HFFc6 (cell line): ENCODE data around the gene CENPO. TPM values are rescaled to one million over a fixed set of nuclear protein-coding genes. Genes with fewer than 3 reads are reported as not detected.

Source experiments
- DNase-seq: peaks from one replicate; pipeline ENCODE4 v3.0.0-alpha.2; 2018
- H3K27ac Mint-ChIP-seq: 2 replicates; pipeline ENCODE4 v1.8.0; 2020; ENCODE audit warnings: mild to moderate bottlenecking, mixed read lengths
- H3K27me3 Mint-ChIP-seq: 2 replicates; pipeline ENCODE4 v1.8.0; 2021; ENCODE audit warnings: mild to moderate bottlenecking, moderate library complexity, mixed read lengths; ENCODE audit not compliant: insufficient read depth
- H3K36me3 Mint-ChIP-seq: 2 replicates; pipeline ENCODE4 v1.8.0; 2021; ENCODE audit warnings: low read depth, mixed read lengths
- H3K4me1 Mint-ChIP-seq: 2 replicates; pipeline ENCODE4 v1.8.0; 2020; ENCODE audit warnings: low read depth, mixed read lengths
- H3K4me3 Mint-ChIP-seq: 2 replicates; pipeline ENCODE4 v1.8.0; 2020; ENCODE audit warnings: mild to moderate bottlenecking, moderate library complexity, mixed read lengths
- H3K9me3 Mint-ChIP-seq: 2 replicates; pipeline ENCODE4 v1.8.0; 2020; ENCODE audit warnings: mild to moderate bottlenecking, mixed read lengths
- CTCF ChIP-seq: fragments of 200-600 bp; sonication (generic); IDR thresholded peaks from 2 replicates; pipeline ENCODE4 v1.5.0; 2021; ENCODE audit warnings: antibody characterized with exemption, mild to moderate bottlenecking
- total RNA-seq, 6 experiments: library from RNA; stranded (reverse); fragmentation: NEBNext Ultra II Directional; extraction: Animal tissue kit (Norgen Biotek cat#: 25700); gene quantifications; 2 replicates in 1 of 6; 3 replicates in 5 of 6; pipeline ENCODE4 v1.2.3, GENCODE V29; 2021

CENPO gene
- total RNA-seq, 6 experiments from 2014 or later = 19.1 to 28.7 (median 24.7) TPM

DNA sequence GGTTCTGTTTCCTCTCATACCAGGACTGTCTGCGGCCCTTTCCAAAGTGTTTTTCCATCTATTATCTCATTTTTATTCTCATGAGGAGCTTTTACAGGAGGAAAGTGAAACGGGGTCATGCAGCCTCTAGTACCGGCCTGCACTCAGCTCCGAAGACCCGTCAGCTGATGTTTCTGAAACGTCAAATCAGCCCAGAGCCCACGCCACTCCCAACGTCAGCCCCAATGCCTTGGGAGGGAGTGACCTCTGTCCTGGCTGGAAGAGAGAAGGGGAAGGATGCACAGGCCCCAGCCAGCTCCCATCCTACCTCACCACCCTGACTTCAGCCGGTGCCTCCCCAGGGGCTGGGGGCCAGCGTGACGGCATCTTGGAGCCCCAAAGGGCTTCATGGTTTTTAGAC lies 68.3 kb downstream of the CENPO start:
- no peaks in the 10 kb centered on the region for H3K27me3 Mint-ChIP-seq
- H3K36me3 Mint-ChIP-seq = no peaks in the 10 kb centered on the region; the same call in 1 of the 2 replicates
- no peak overlapping the region for H3K27ac Mint-ChIP-seq
- no peak overlapping the region for H3K4me3 Mint-ChIP-seq
- DNase-seq = no peak
- no peaks in the 10 kb centered on the region for H3K9me3 Mint-ChIP-seq
- peaks cover 25% of the 10 kb centered on the region for H3K4me1 Mint-ChIP-seq
- TF ChIP-seq CTCF = no peak

GRCh38 chr2:24863641-24864040 lies 70.4 kb downstream of the CENPO start:
- TF ChIP-seq CTCF = no peak
- H3K4me1 Mint-ChIP-seq = peaks cover 17% of the 10 kb centered on the region; the same call in 1 of the 2 replicates
- H3K27me3 Mint-ChIP-seq = no peaks in the 10 kb centered on the region
- H3K9me3 Mint-ChIP-seq = no peaks in the 10 kb centered on the region
- DNase-seq = peak; percentile 37
- H3K36me3 Mint-ChIP-seq = peaks cover 5% of the 10 kb centered on the region; the same call in 1 of the 2 replicates
- H3K27ac Mint-ChIP-seq = no peak overlapping the region; the same call in 1 of the 2 replicates
- H3K4me3 Mint-ChIP-seq = no peak overlapping the region

DNA sequence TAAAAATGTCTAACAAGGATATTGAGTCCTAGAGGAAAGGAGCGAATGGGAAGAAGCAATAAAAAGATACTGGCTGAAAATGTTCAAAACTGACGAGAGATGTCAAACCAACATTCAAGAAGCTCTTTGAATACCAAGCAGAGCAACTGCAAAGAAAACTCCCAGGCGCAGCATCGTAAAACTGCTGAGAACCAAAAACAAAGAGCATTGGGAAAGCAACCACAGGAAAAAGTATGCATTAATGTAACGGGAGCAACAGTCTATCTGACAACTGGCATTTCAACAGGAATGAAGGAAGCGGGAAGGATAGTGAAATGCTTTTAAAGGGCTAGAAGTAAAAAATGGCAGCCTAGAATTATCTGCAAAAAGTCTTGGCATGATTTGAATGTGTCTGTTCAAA lies 73.7 kb downstream of the CENPO start:
- H3K27ac Mint-ChIP-seq = no peak overlapping the region
- peaks cover 5% of the 10 kb centered on the region; the same call in 1 of the 2 replicates for H3K36me3 Mint-ChIP-seq
- no peaks in the 10 kb centered on the region for H3K27me3 Mint-ChIP-seq
- no peak for TF ChIP-seq CTCF
- no peak for DNase-seq
- no peak overlapping the region for H3K4me3 Mint-ChIP-seq
- H3K4me1 Mint-ChIP-seq = peaks cover 24% of the 10 kb centered on the region
- H3K9me3 Mint-ChIP-seq = no peaks in the 10 kb centered on the region

DNA sequence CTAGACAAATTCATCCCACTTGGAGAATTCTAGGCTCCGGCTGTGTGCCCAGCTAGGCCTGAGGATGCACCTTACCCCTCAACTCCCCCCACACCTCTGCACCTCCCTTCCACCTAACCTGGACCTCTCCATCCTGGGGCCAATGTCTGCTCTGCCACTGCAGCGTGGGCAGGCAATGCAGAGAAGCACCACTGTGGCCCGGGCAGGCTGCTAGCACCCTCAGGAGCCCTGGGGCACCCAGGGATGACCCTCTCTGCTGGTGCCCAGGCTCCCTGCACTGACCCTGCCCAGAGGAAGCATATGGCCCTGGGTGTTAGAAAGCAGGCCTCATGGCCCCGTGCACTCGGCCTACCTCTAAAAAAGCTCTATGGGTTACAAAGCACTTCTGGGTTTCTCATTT lies 77.2 kb downstream of the CENPO start:
- Mint-ChIP-seq H3K9me3 (no peaks in the 10 kb centered on the region), H3K27me3 (no peaks in the 10 kb centered on the region), H3K36me3 (peaks cover 5% of the 10 kb centered on the region; the same call in 1 of the 2 replicates), H3K4me1 (peaks cover 19% of the 10 kb centered on the region), H3K27ac (no peak overlapping the region), H3K4me3 (no peak overlapping the region)
- no peak for DNase-seq
- no peak for TF ChIP-seq CTCF

DNA sequence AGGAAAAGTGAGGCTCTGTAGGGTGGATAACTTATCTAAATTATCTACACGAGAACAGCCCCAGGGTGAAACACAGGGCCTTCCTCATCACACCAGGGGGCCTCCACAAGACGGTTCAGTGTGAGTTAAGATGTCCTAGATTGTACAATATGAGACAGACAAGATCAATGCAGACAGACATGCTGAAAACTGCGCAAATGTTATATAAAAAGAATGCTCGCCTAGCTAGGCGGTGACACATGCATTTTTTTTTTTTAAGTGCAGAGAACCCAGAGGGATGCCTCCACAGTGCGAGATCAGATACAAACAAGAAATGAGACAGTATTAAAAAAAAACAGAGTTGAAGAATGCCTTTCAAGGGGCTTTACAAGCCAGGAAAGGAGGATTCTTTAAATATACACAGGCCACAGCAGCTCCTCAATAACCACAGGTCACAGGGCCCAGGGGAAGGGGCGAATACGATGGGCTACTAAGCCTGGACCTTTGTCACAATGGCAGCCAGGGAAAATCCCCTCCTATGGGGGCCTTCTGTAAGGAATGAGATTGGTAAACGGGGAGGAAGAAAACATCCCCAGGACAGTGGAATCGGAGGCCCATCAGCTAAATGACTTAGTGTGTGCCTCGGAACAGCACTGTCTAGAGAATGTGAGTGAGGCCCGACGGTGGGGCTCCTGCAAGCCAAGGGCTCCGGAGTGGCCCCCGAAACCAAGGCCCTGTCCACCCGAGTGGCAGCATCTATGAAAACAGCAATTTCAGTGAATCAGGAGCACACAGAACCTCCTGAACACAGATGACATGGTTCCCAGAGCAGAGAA lies 77.9 kb downstream of the CENPO start:
- H3K36me3 Mint-ChIP-seq = peaks cover 5% of the 10 kb centered on the region; the same call in 1 of the 2 replicates
- peaks cover 19% of the 10 kb centered on the region for H3K4me1 Mint-ChIP-seq
- no peak for TF ChIP-seq CTCF
- H3K27me3 Mint-ChIP-seq = no peaks in the 10 kb centered on the region
- H3K4me3 Mint-ChIP-seq = no peak overlapping the region
- no peaks in the 10 kb centered on the region for H3K9me3 Mint-ChIP-seq
- DNase-seq = no peak
- H3K27ac Mint-ChIP-seq = no peak overlapping the region
